Rectal smooth muscle tissue (tissue), 1 donor: ENCODE measurements around the gene OR7D2.
A peak's percentile ranks its signal among the peaks of the same experiment; 100 is the strongest.
"Not testable (repeated sequence)": the region's sequence is repeated elsewhere in the genome, so short reads cannot be mapped to it uniquely, and the experiment has no call there.

Experiments
- H3K27ac ChIP-seq: one replicate; pipeline ENCODE4 v1.7.0; 2013; ENCODE audit warnings: low read depth, low read length, inconsistent platforms
- H3K27me3 ChIP-seq: one replicate; pipeline ENCODE4 v1.7.0; 2013; ENCODE audit warnings: low read length; ENCODE audit not compliant: control insufficient read depth, insufficient read depth
- H3K36me3 ChIP-seq: one replicate; pipeline ENCODE4 v1.7.0; 2013; ENCODE audit warnings: low read length; ENCODE audit not compliant: control insufficient read depth, insufficient read depth
- H3K4me1 ChIP-seq: one replicate; pipeline ENCODE4 v1.7.0; 2013; ENCODE audit warnings: low read length; ENCODE audit not compliant: control insufficient read depth, insufficient read depth
- H3K4me3 ChIP-seq: one replicate; pipeline ENCODE4 v1.7.0; 2013; ENCODE audit warnings: low read length
- H3K9ac ChIP-seq: one replicate; pipeline ENCODE4 v1.7.0; 2013; ENCODE audit warnings: low read length

The OR7D2 gene

GRCh38 chr19:9159891-9160290, 18.9 kb upstream of the OR7D2 start:
- H3K4me1 ChIP-seq: no peaks in the 10 kb centered on the region
- H3K27ac ChIP-seq: no peak overlapping the region
- H3K27me3 ChIP-seq: no peaks in the 10 kb centered on the region
- peaks cover 65% of the 10 kb centered on the region for H3K36me3 ChIP-seq
- no peak overlapping the region for H3K4me3 ChIP-seq
- no peak overlapping the region for H3K9ac ChIP-seq

DNA sequence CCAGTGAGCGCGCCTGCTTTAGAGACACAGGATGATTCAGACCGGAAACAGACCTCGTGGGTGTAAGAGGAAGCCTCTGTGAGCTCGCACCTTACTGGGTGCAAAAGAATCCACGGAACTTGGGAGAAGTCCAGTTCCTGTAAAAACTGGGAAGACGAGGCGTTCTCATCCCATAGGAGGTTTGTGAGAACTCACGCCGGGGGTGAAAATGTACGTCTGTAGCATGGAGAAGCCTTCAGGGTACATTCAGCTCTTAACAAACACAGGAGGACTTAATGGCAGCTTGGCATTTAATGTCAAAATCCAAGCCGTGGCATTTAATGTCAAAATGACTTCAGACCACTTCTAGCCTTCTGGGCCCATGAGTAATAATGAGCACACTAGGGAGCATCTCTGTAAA, 17.4 kb upstream of the OR7D2 start:
- H3K27me3 ChIP-seq: no peaks in the 10 kb centered on the region
- peaks cover 59% of the 10 kb centered on the region for H3K36me3 ChIP-seq
- H3K9ac ChIP-seq: no peak overlapping the region

DNA sequence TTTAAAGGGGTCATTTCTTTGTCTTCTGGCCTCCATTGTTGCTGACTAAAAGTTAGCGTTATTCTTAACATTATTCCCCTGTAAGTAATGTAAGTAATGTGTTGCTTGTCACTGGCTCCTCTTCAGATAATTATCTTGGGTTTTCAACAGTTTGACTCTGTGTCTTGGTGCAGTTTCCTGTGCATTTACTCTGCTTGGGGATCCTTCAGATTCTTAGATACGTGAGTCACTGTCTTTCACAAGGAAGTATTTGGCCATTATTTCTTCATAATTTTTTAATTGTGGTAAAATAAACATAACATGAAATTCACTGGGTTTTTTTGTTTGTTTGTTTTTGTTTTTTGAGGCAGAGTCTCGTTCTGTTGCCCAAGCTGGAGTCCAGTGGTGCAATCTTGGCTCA, 13.5 kb upstream of the OR7D2 start:
- no peak overlapping the region for H3K27ac ChIP-seq

More for the DNA sequence above, 17.4 kb upstream of the OR7D2 start:
- H3K27ac ChIP-seq: no peak overlapping the region
- H3K4me1 ChIP-seq: no peaks in the 10 kb centered on the region
- H3K4me3 ChIP-seq: no peak overlapping the region

GRCh38 chr19:9166846-9167245, 11.9 kb upstream of the OR7D2 start:
- Histone ChIP-seq H3K27me3 (no peaks in the 10 kb centered on the region), H3K9ac (no peak overlapping the region), H3K36me3 (peaks cover 12% of the 10 kb centered on the region), H3K4me3 (no peak overlapping the region), H3K27ac (no peak overlapping the region), H3K4me1 (no peaks in the 10 kb centered on the region)

More for the DNA sequence above, 13.5 kb upstream of the OR7D2 start:
- no peak overlapping the region for H3K9ac ChIP-seq
- no peak overlapping the region for H3K4me3 ChIP-seq
- H3K36me3 ChIP-seq: peaks cover 27% of the 10 kb centered on the region
- H3K27me3 ChIP-seq: no peaks in the 10 kb centered on the region
- no peaks in the 10 kb centered on the region for H3K4me1 ChIP-seq

DNA sequence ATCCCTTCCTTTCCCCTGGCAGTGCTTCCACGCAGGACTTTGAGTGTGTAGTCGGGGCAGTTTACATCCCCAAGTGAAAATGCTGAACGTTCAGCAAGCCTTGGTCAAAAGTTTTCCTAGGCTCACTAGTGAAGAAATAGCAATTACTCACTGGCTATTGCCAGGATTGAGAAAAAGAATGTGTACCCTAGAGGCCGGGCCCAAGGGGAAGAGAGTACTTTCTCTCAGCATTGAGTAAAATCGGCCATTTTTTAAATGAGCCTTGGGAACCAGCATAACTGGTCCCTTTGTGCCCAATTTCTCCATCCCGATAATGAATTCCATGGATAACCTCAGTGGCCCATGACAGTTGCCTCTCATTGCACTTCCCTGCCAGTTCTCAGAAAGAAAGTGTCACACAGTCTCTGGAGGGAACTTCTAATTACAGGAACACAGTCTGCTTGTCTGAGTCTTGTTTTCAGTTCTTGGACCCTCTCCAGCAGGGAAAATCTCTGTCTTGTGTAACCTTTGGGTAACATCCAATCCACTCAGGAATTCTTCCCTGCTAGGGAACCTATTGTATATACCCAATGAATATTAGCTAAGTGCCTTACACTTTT, 7.3 kb upstream of the OR7D2 start:
- no peaks in the 10 kb centered on the region for H3K27me3 ChIP-seq
- no peak overlapping the region for H3K4me3 ChIP-seq
- H3K36me3 ChIP-seq: no peaks in the 10 kb centered on the region
- no peak overlapping the region for H3K9ac ChIP-seq
- H3K4me1 ChIP-seq: no peaks in the 10 kb centered on the region
- no peak overlapping the region for H3K27ac ChIP-seq

- Histone ChIP-seq H3K27me3 (no peaks in the 10 kb centered on the region), H3K36me3 (no peaks in the 10 kb centered on the region), H3K27ac (no peak overlapping the region), H3K9ac (no peak overlapping the region), H3K4me3 (no peak overlapping the region), H3K4me1 (no peaks in the 10 kb centered on the region)
Measured at GRCh38 chr19:9175326-9175725, 3.5 kb upstream of the OR7D2 start.

DNA sequence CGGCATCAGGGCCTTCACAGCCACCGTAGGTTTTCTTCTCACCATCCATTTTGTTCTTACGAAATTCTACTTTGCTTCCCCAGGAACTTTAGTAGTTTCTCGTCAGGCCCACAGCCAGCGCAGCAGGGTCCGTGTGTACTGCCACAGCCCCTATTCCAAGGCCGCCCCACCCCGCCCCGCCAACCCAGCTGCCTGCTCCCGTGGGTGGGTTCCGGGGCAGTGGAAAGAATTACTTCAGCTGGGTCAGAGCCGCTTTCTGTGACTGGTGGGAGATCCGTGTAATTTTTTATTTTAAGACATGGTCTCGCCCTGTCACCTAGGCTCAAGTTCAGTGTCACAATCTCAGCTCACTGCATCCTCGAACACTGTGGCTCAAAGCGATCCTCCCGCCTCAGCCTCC, 4.2 kb downstream of the OR7D2 start:
- no peaks in the 10 kb centered on the region for H3K27me3 ChIP-seq
- no peaks in the 10 kb centered on the region for H3K4me1 ChIP-seq
- no peak overlapping the region for H3K4me3 ChIP-seq
- H3K27ac ChIP-seq: no peak overlapping the region
- no peaks in the 10 kb centered on the region for H3K36me3 ChIP-seq
- no peak overlapping the region for H3K9ac ChIP-seq

DNA sequence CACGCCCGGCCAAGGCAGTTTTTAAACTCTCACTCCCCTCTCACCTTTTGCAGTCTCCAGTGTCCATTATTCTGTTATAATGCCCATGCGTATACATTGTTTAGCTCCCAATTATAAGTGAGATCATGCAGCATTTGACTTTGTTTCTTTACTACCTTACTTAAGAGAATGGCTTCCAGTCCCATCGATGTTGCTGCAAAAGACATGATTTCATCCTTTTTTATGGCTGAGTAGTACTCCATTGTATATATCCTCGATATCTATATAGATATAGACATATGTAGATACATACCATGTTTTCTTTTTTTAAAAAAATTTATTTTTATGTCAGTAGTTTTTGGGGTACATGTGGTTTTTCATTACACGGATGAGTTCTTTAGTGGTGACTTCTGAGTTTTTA, 8.4 kb downstream of the OR7D2 start:
- H3K9ac ChIP-seq: no peak overlapping the region
- H3K4me1 ChIP-seq: no peaks in the 10 kb centered on the region
- no peak overlapping the region for H3K4me3 ChIP-seq
- H3K36me3 ChIP-seq: no peaks in the 10 kb centered on the region
- H3K27me3 ChIP-seq: no peaks in the 10 kb centered on the region
- no peak overlapping the region for H3K27ac ChIP-seq

DNA sequence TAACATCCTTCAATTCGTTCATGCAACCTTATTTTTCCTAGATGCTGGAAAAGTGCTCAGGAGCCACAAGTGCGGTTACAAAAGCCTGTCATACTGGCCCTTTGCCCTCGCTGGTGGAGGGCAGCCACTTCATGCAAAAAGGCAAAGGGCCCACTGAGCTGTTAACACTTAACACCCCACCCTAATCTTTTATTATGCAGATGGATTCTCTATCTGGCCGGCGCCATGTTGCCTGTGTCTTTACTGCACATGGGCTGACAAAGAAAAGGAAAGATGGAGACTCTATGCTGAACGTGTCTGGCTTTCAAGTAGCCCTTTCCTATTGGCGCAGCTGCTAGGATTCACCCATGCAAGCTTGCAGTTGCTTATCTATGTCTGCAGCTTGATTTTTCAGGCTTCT, 10.8 kb downstream of the OR7D2 start:
- Histone ChIP-seq H3K9ac (no peak overlapping the region), H3K4me1 (no peaks in the 10 kb centered on the region), H3K36me3 (no peaks in the 10 kb centered on the region), H3K4me3 (no peak overlapping the region), H3K27ac (no peak overlapping the region), H3K27me3 (no peaks in the 10 kb centered on the region)

GRCh38 chr19:9198044-9198443, 19.3 kb downstream of the OR7D2 start:
- not testable (repeated sequence) for H3K4me3 ChIP-seq, H3K27ac ChIP-seq, H3K36me3 ChIP-seq, H3K4me1 ChIP-seq, H3K27me3 ChIP-seq, H3K9ac ChIP-seq

DNA sequence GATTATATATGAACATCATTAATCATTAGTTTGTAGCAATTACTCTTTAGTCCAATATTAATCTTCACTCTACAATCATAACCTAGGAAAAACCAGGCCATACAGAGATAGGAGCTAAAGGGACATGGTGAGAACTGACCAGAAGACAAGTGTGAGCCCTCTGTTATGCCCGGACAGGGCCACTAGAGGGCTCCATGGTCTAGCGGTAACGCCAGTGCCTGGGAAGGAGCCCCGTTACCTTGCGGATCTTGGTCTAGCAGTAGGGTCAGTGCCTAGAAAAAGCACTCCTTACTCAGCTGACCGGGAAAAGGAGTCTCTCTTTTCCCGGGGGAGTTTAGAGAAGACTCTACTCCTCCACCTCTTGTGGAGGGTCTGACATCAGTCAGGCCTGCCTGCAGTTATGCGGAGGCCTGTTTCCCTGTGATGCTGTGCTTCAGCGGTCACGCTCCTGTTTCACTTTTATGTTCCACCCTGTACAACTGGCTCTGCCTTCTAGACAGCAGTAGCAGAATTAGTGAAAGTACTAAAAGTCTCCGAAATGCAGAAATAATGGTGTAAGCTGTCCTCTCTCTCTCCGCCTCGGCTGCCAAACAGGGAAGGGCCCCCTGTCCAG, 26.8 kb downstream of the OR7D2 start:
- Histone ChIP-seq H3K9ac (no peak overlapping the region), H3K27me3 (no peaks in the 10 kb centered on the region), H3K27ac (no peak overlapping the region), H3K4me3 (peak overlapping the region; percentile 55), H3K36me3 (no peaks in the 10 kb centered on the region), H3K4me1 (no peaks in the 10 kb centered on the region)

DNA sequence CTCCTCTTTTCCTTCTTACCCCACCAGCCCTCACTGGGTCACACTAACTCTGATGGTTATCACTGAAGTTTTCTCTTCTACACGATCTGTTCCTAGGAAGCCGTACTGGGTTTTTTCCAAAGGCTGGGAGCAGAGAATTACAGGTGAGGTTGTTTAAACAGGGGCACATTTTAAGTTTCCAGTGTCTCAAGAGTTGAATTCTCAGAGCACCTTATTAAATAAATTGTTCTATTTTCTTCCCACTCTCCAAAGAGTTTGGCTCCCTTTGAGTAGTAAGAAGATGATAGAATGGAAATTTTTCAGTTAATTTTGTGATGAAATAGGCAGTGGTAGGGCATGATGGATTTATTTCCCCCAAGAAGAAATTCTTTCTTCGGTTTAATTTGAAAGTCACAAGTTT, 40.7 kb downstream of the OR7D2 start, which contains the start of gene OR7D4:
TSS of gene OR7D4 (minus strand) at position 101 of the 400 bp plus-strand sequence. CDS start 4,752 bp downstream, outside the sequence.
- H3K9ac ChIP-seq: no peak within 1 kb of the TSS
- no peaks in the 10 kb centered on the region for H3K36me3 ChIP-seq
- H3K27ac ChIP-seq: no peak within 1 kb of the TSS
- H3K27me3 ChIP-seq: no peaks in the 10 kb centered on the region
- no peaks in the 10 kb centered on the region for H3K4me1 ChIP-seq
- no peak within 1 kb of the TSS for H3K4me3 ChIP-seq
